ENCODE results near the gene TMCO4.

TMCO4 gene

GRCh38 chr1:19747761-19748160, 52.0 kb downstream of the TMCO4 start:
- DNase-seq (ENCODE audit: low spot score): no peak

GRCh38 chr1:19744886-19745285, 54.8 kb downstream of the TMCO4 start:
- no peak for DNase-seq (ENCODE audit: low spot score)

- DNase-seq (ENCODE audit: low spot score): no peak
Measured at GRCh38 chr1:19744335-19744743, 55.4 kb downstream of the TMCO4 start.

- no peak for DNase-seq (ENCODE audit: low spot score)
Measured at GRCh38 chr1:19743793-19744192, 55.9 kb downstream of the TMCO4 start.

GRCh38 chr1:19743180-19743579, 56.5 kb downstream of the TMCO4 start:
- no peak for DNase-seq (ENCODE audit: low spot score)

GRCh38 chr1:19739628-19740027, 60.1 kb downstream of the TMCO4 start:
- DNase-seq (ENCODE audit: low spot score): no peak

- no peak for DNase-seq (ENCODE audit: low spot score)
Measured at GRCh38 chr1:19738669-19739068, 61.0 kb downstream of the TMCO4 start.

- no peak for DNase-seq (ENCODE audit: low spot score)
Measured at GRCh38 chr1:19738076-19738475, 61.6 kb downstream of the TMCO4 start.

GRCh38 chr1:19737104-19737825, 62.5 kb downstream of the TMCO4 start:
- no peak for DNase-seq (ENCODE audit: low spot score)

- no peak for DNase-seq (ENCODE audit: low spot score)
Measured at GRCh38 chr1:19735440-19736127, 64.1 kb downstream of the TMCO4 start.

- no peak for DNase-seq (ENCODE audit: low spot score)
Measured at GRCh38 chr1:19734472-19734999, 65.2 kb downstream of the TMCO4 start.

GRCh38 chr1:19734056-19734455, 65.7 kb downstream of the TMCO4 start:
- no peak for DNase-seq (ENCODE audit: low spot score)

GRCh38 chr1:19733615-19734014, 66.1 kb downstream of the TMCO4 start:
- DNase-seq (ENCODE audit: low spot score): no peak

GRCh38 chr1:19731311-19731821, 68.3 kb downstream of the TMCO4 start:
- DNase-seq (ENCODE audit: low spot score): no peak

- no peak for DNase-seq (ENCODE audit: low spot score)
Measured at GRCh38 chr1:19730793-19731192, 68.9 kb downstream of the TMCO4 start.

- no peak for DNase-seq (ENCODE audit: low spot score)
Measured at GRCh38 chr1:19730232-19730631, 69.5 kb downstream of the TMCO4 start.

- DNase-seq (ENCODE audit: low spot score): no peak
Measured at GRCh38 chr1:19728413-19729145, 71.1 kb downstream of the TMCO4 start.

GRCh38 chr1:19725606-19726005, 74.1 kb downstream of the TMCO4 start:
- no peak for DNase-seq (ENCODE audit: low spot score)

GRCh38 chr1:19723874-19724273, 75.8 kb downstream of the TMCO4 start:
- no peak for DNase-seq (ENCODE audit: low spot score)

GRCh38 chr1:19720973-19721372, 78.7 kb downstream of the TMCO4 start:
- DNase-seq (ENCODE audit: low spot score): no peak

- no peak for DNase-seq (ENCODE audit: low spot score)
Measured at GRCh38 chr1:19720174-19720573, 79.5 kb downstream of the TMCO4 start.

GRCh38 chr1:19717467-19717866, 82.2 kb downstream of the TMCO4 start:
- no peak for DNase-seq (ENCODE audit: low spot score)

Measured in HuH-7.5 (cell line).